B cell (primary cell): ENCODE data around the gene NOXO1. TPM values are rescaled to one million over a fixed set of nuclear protein-coding genes. Genes with fewer than 3 reads are reported as not detected.

Experiments used
- ATAC-seq: fragments of 200-7000 bp; cut with Tn5 transposase; one replicate; pipeline ENCODE4 v1.10.0; 2021; ENCODE audit warnings: low read depth, mild to moderate bottlenecking, moderate number of reproducible peaks, moderate library complexity
- CTCF ChIA-PET: fragments of 350-600 bp; sonication (Branson Sonifier 250); formaldehyde crosslinking; loops from one replicate; lab custom pipeline; 2021; ENCODE audit warnings: antibody characterized with exemption, inconsistent platforms; lab: Charles Lee
- POLR2A ChIA-PET: fragments of 350-600 bp; sonication (Branson Sonifier 250); formaldehyde crosslinking; loops from one replicate; lab custom pipeline; 2021; ENCODE audit warnings: antibody characterized with exemption; lab: Charles Lee
- DNase-seq: peaks from one replicate; pipeline ENCODE4 v3.0.0; 2013
- H2AFZ ChIP-seq: 2 replicates; pipeline ENCODE4 v1.6.1; 2012; ENCODE audit warnings: mild to moderate bottlenecking, low read depth, low read length; ENCODE audit not compliant: insufficient read depth, poor library complexity, severe bottlenecking
- H3K27ac ChIP-seq, 2 donors: 1 replicate in 1 of 2; 2 replicates in 1 of 2; pipeline ENCODE4 v1.5.1; 2012 to 2013; ENCODE audit warnings: low read length in 2 of 2, mild to moderate bottlenecking in 2 of 2, moderate library complexity in 1 of 2
- H3K27me3 ChIP-seq, 4 experiments: fragments of 200-600 bp in 1 of 4; sonication (generic) in 1 of 4; replicated peaks in 1 of 4; 1 replicate in 2 of 4; 2 replicates in 2 of 4; pipeline versions ENCODE4 v1.6.1 to v1.7.0; 2013 to 2016; ENCODE audit warnings: low read length in 3 of 4, mild to moderate bottlenecking in 2 of 4, mixed read lengths in 1 of 4, moderate library complexity in 1 of 4; ENCODE audit not compliant: insufficient read depth in 4 of 4, control insufficient read depth in 3 of 4; ENCODE audit errors: control extremely low read depth in 1 of 4
- H3K36me3 ChIP-seq, 2 experiments: replicated peaks in 1 of 2; 1 replicate in 1 of 2; 2 replicates in 1 of 2; pipeline versions ENCODE4 v1.6.1 to v1.7.1; 2013; ENCODE audit warnings: low read length in 1 of 2; ENCODE audit not compliant: insufficient read depth in 2 of 2, control insufficient read depth in 1 of 2; ENCODE audit errors: control extremely low read depth in 1 of 2, extremely low read depth in 1 of 2
- H3K4me1 ChIP-seq, 2 donors: fragments of 200-600 bp in 1 of 2; sonication (generic) in 1 of 2; 1 replicate in 1 of 2; 2 replicates in 1 of 2; pipeline versions ENCODE4 v1.5.1 to v1.6.1; 2013 to 2017; ENCODE audit warnings: low read length in 2 of 2; ENCODE audit not compliant: control insufficient read depth in 2 of 2, insufficient read depth in 2 of 2
- H3K4me2 ChIP-seq: replicated peaks from 2 replicates; pipeline ENCODE3; 2012; ENCODE audit warnings: mild to moderate bottlenecking, low read depth, low read length; ENCODE audit not compliant: poor library complexity, severe bottlenecking
- H3K4me3 ChIP-seq, 5 experiments: fragments of 200-600 bp in 1 of 5; sonication (generic) in 1 of 5; 1 replicate in 3 of 5; 2 replicates in 2 of 5; pipeline versions ENCODE4 v1.5.1 to v1.7.0; 2011 to 2016; ENCODE audit warnings: low read length in 4 of 5, mild to moderate bottlenecking in 4 of 5, low read depth in 2 of 5, control low read depth in 1 of 5, moderate library complexity in 1 of 5; ENCODE audit not compliant: insufficient read depth in 1 of 5; ENCODE audit errors: control extremely low read depth in 1 of 5, extremely low read depth in 1 of 5
- H3K79me2 ChIP-seq: fragments of 200-600 bp; sonication (generic); one replicate; pipeline ENCODE4 v1.6.0; 2016; ENCODE audit warnings: low read length; ENCODE audit not compliant: control insufficient read depth, insufficient read depth
- H3K9ac ChIP-seq: fragments of 200-600 bp; sonication (generic); 2 replicates; pipeline ENCODE4 v1.6.1; 2017; ENCODE audit warnings: mild to moderate bottlenecking, low read length, moderate library complexity
- H3K9me3 ChIP-seq, 3 donors: one replicate each; pipeline versions ENCODE4 v1.6.1 to v1.7.1; 2013; ENCODE audit warnings: low read length in 2 of 3; ENCODE audit not compliant: control insufficient read depth in 2 of 3, insufficient read depth in 1 of 3; ENCODE audit errors: control extremely low read depth in 1 of 3
- H4K20me1 ChIP-seq: 2 replicates; pipeline ENCODE4 v1.6.0; 2012; ENCODE audit warnings: mild to moderate bottlenecking, low read length; ENCODE audit not compliant: insufficient read depth, control insufficient read depth, poor library complexity, severe bottlenecking
- H3K27ac Mint-ChIP-seq: one replicate; pipeline ENCODE4 v1.8.0; 2021; ENCODE audit warnings: mixed read lengths
- H3K27me3 Mint-ChIP-seq: one replicate; pipeline ENCODE4 v1.8.0; 2021; ENCODE audit warnings: mixed read lengths
- H3K4me1 Mint-ChIP-seq: one replicate; pipeline ENCODE4 v1.8.0; 2021; ENCODE audit warnings: mixed read lengths
- H3K4me3 Mint-ChIP-seq: one replicate; pipeline ENCODE4 v1.8.0; 2021; ENCODE audit warnings: mixed read lengths
- H3K9me3 Mint-ChIP-seq: one replicate; pipeline ENCODE4 v1.8.0; 2022; ENCODE audit warnings: mixed read lengths; ENCODE audit not compliant: insufficient read depth
- EZH2 ChIP-seq: IDR thresholded peaks from 2 replicates; pipeline ENCODE4 v1.6.1; 2012; ENCODE audit warnings: borderline replicate concordance, low read depth, mild to moderate bottlenecking, moderate library complexity, low read length; ENCODE audit not compliant: insufficient read depth, poor library complexity, severe bottlenecking
- WGBS: methylation state at CpG from one replicate; pipeline ENCODE4 v1.1.5; 2013; ENCODE audit warnings: missing lambda C conversion rate; ENCODE audit not compliant: insufficient coverage; 5-methylcytosine and 5-hydroxymethylcytosine counted together
- intact Hi-C: fragments of 100-400 bp; cut with micrococcal nuclease; formaldehyde crosslinking; loops from one replicate; pipeline ENCODE4 v1.10.0; 2022
- polyA plus RNA-seq: library from polyadenylated mRNA; depleted of rRNA; stranded (reverse); fragments of >200 nt; gene quantifications from 2 replicates; pipeline ENCODE4 v1.2.3, GENCODE V29; 2012
- total RNA-seq, 2 donors: library from RNA; stranded (reverse); fragments of 120-200 nt in 1 of 2; gene quantifications; 1 replicate in 1 of 2; 2 replicates in 1 of 2; pipeline versions ENCODE4 v1.2.3 to v1.2.4, GENCODE V29; 2013 to 2022
- TF ChIP-seq, protein P1 (sequence below): fragments of 200-600 bp; IDR thresholded peaks from one replicate; pipeline ENCODE4 v1.8.0; 2022; ENCODE audit warnings: antibody characterized with exemption, mild to moderate bottlenecking

NOXO1 gene
- total and polyA plus RNA-seq, 2 donors (not counting 1 experiment from before 2014, with no cell fraction given), result 0.30 to 0.74 TPM

DNA sequence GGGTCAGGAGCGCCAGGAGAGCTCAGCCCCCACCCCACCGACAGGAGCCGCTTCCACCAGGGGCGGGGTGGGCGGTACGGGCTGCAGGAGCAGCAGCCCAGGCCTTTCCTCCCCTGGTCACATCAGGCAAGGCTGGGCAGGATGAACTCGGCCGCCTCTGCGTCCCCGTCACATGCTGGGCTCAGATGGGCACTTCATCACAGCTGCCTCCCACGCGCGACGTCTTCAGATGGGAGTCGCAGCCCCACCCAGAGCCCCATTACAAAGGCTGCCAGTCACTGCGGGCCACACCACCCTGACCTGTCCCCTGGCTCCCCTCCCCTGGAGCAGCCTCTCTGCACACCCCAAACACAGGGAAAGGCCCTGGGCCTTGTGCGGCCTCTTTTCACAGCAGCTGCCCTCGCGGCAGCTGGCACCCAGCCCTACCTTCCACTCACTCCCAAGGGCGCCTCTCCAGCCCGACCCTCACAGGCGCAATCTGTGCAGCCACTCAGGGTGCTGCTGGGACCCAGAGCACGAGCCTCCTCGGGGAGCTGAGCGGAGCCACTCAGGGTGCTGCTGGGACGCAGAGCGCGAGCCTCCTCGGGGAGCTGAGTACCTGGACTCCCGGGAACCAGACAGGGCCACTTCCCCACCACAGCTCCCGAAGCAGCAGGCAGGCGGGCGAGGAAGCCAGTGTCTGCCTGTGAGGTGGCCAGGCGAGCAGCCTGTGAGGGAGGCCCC is 23.7 kb upstream of the NOXO1 start:
- no peak overlapping the region for H3K4me3 ChIP-seq
- H3K36me3 ChIP-seq, result peaks cover 0 to 36% of the 10 kb centered on the region in 2 experiments
- no peak for DNase-seq
- Mint-ChIP-seq H3K9me3 (no peaks in the 10 kb centered on the region), H3K4me3 (no peak overlapping the region), H3K4me1 (peaks cover 42% of the 10 kb centered on the region), H3K27me3 (no peaks in the 10 kb centered on the region), H3K27ac (no peak overlapping the region)
- no peak for ATAC-seq
- H4K20me1 ChIP-seq, result peaks cover 85% of the 10 kb centered on the region
- no peak overlapping the region for H3K9ac ChIP-seq
- TF ChIP-seq, protein P1, sequence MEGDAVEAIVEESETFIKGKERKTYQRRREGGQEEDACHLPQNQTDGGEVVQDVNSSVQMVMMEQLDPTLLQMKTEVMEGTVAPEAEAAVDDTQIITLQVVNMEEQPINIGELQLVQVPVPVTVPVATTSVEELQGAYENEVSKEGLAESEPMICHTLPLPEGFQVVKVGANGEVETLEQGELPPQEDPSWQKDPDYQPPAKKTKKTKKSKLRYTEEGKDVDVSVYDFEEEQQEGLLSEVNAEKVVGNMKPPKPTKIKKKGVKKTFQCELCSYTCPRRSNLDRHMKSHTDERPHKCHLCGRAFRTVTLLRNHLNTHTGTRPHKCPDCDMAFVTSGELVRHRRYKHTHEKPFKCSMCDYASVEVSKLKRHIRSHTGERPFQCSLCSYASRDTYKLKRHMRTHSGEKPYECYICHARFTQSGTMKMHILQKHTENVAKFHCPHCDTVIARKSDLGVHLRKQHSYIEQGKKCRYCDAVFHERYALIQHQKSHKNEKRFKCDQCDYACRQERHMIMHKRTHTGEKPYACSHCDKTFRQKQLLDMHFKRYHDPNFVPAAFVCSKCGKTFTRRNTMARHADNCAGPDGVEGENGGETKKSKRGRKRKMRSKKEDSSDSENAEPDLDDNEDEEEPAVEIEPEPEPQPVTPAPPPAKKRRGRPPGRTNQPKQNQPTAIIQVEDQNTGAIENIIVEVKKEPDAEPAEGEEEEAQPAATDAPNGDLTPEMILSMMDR, result no peak
- TF ChIP-seq EZH2, result no peak
- H3K27ac ChIP-seq, result no peak overlapping the region
- H3K4me2 ChIP-seq, result peak overlapping the region; percentile 59
- H2AFZ ChIP-seq, result no peak overlapping the region
- POLR2A ChIA-PET, result interaction anchor here (1.3 to 1.5 kb wide), 2 partner anchors 13 to 150 kb away, joined by 3 to 9 read pairs; partner anchors contain the start of gene TRAF7
- intact Hi-C loops, result no loop called here
- H3K27me3 ChIP-seq, result no peaks in the 10 kb centered on the region
- CTCF ChIA-PET, result interaction anchor here (0.9 to 4.9 kb wide), 9 partner anchors 8 to 187 kb away, joined by 3 to 46 read pairs (median 7); partner anchors contain the start of gene RAB26
- H3K79me2 ChIP-seq, result peaks cover 72% of the 10 kb centered on the region
- H3K4me1 ChIP-seq, result peaks cover 35 to 47% of the 10 kb centered on the region in 2 donors
- H3K9me3 ChIP-seq, result no peaks in the 10 kb centered on the region
- WGBS, result 82% methylated on average over 34 of the region's 34 CpGs
